ENCODE data around the gene TTLL5. TPM values are rescaled to one million over a fixed set of nuclear protein-coding genes. Genes with fewer than 3 reads are reported as not detected.

The TTLL5 gene
- total RNA-seq, 1 donor from 2014 or later, result 51.9 TPM

- Mint-ChIP-seq H3K9me3 (ENCODE audit: low read depth) (no peaks in the 10 kb centered on the region), H3K27ac (no peak overlapping the region), H3K36me3 (ENCODE audit: insufficient read depth) (peaks cover 28% of the 10 kb centered on the region), H3K4me3 (ENCODE audit: low read depth) (no peak overlapping the region), H3K4me1 (ENCODE audit: low read depth) (peaks cover 8% of the 10 kb centered on the region), H3K27me3 (no peaks in the 10 kb centered on the region)
- no peak for DNase-seq (ENCODE audit: low spot score, unreplicated experiment)
- TF ChIP-seq CTCF (IDR thresholded peaks at IDR 0.05; ENCODE audit: unreplicated experiment), result no peak
Observed at GRCh38 chr14:75720842-75721498, 59.9 kb downstream of the TTLL5 start.

- no peak for DNase-seq (ENCODE audit: low spot score, unreplicated experiment)
- Mint-ChIP-seq H3K4me1 (ENCODE audit: low read depth) (peaks cover 4% of the 10 kb centered on the region), H3K27ac (no peak overlapping the region), H3K27me3 (no peaks in the 10 kb centered on the region), H3K9me3 (ENCODE audit: low read depth) (peaks cover 10% of the 10 kb centered on the region), H3K4me3 (ENCODE audit: low read depth) (no peak overlapping the region), H3K36me3 (ENCODE audit: insufficient read depth) (peaks cover 44% of the 10 kb centered on the region)
- TF ChIP-seq CTCF (IDR thresholded peaks at IDR 0.05; ENCODE audit: unreplicated experiment), result no peak
Observed at GRCh38 chr14:75723716-75724115, 62.7 kb downstream of the TTLL5 start.

GRCh38 chr14:75724414-75725204 lies 63.6 kb downstream of the TTLL5 start:
- TF ChIP-seq CTCF (IDR thresholded peaks at IDR 0.05; ENCODE audit: unreplicated experiment), result no peak
- Mint-ChIP-seq H3K27me3 (no peaks in the 10 kb centered on the region), H3K4me1 (ENCODE audit: low read depth) (no peaks in the 10 kb centered on the region), H3K27ac (no peak overlapping the region), H3K36me3 (ENCODE audit: insufficient read depth) (peaks cover 44% of the 10 kb centered on the region), H3K9me3 (ENCODE audit: low read depth) (peaks cover 10% of the 10 kb centered on the region), H3K4me3 (ENCODE audit: low read depth) (no peak overlapping the region)
- DNase-seq (ENCODE audit: low spot score, unreplicated experiment), result no peak

- TF ChIP-seq CTCF (IDR thresholded peaks at IDR 0.05; ENCODE audit: unreplicated experiment), result no peak
Observed at GRCh38 chr14:75725481-75725880, 64.4 kb downstream of the TTLL5 start.

GRCh38 chr14:75726321-75726720 lies 65.3 kb downstream of the TTLL5 start:
- no peak overlapping the region for H3K4me3 Mint-ChIP-seq (ENCODE audit: low read depth)
- H3K36me3 Mint-ChIP-seq (ENCODE audit: insufficient read depth), result peaks cover 40% of the 10 kb centered on the region
- H3K9me3 Mint-ChIP-seq (ENCODE audit: low read depth), result peaks cover 10% of the 10 kb centered on the region
- no peaks in the 10 kb centered on the region for H3K27me3 Mint-ChIP-seq
- DNase-seq (ENCODE audit: low spot score, unreplicated experiment), result no peak
- H3K4me1 Mint-ChIP-seq (ENCODE audit: low read depth), result no peaks in the 10 kb centered on the region
- no peak for TF ChIP-seq CTCF (IDR thresholded peaks at IDR 0.05; ENCODE audit: unreplicated experiment)
- no peak overlapping the region for H3K27ac Mint-ChIP-seq

More at GRCh38 chr14:75725481-75725880, 64.4 kb downstream of the TTLL5 start:
- H3K36me3 Mint-ChIP-seq (ENCODE audit: insufficient read depth), result peaks cover 42% of the 10 kb centered on the region
- no peaks in the 10 kb centered on the region for H3K4me1 Mint-ChIP-seq (ENCODE audit: low read depth)
- H3K27ac Mint-ChIP-seq, result no peak overlapping the region
- no peak for DNase-seq (ENCODE audit: low spot score, unreplicated experiment)
- H3K27me3 Mint-ChIP-seq, result no peaks in the 10 kb centered on the region
- H3K9me3 Mint-ChIP-seq (ENCODE audit: low read depth), result peaks cover 10% of the 10 kb centered on the region
- no peak overlapping the region for H3K4me3 Mint-ChIP-seq (ENCODE audit: low read depth)
